Measurements from ENCODE around the gene PHF19. TPM values are rescaled to one million over a fixed set of nuclear protein-coding genes. Genes with fewer than 3 reads are reported as not detected.

PHF19 gene
- polyA plus RNA-seq, 1 of the 3 experiments (the other 2 are of a cell fraction): 33.4 TPM

DNA sequence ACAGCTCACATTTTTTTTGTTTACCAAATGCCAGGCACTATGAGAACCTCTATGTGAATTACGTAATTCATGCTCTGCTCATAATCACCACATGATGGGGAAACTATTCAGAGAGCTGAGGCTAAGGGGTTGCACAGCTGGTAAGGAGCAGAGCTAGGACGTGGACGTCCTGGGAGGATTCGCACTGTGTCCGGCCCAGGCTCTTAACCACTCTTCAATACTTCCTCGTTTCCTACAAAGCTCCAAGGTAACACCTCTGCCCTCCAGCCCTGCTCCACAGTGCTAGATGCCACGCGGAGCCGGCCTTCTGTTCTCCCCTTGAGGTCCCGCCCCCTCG is 8.7 kb downstream of the PHF19 start:
- no peak for DNase-seq

DNA sequence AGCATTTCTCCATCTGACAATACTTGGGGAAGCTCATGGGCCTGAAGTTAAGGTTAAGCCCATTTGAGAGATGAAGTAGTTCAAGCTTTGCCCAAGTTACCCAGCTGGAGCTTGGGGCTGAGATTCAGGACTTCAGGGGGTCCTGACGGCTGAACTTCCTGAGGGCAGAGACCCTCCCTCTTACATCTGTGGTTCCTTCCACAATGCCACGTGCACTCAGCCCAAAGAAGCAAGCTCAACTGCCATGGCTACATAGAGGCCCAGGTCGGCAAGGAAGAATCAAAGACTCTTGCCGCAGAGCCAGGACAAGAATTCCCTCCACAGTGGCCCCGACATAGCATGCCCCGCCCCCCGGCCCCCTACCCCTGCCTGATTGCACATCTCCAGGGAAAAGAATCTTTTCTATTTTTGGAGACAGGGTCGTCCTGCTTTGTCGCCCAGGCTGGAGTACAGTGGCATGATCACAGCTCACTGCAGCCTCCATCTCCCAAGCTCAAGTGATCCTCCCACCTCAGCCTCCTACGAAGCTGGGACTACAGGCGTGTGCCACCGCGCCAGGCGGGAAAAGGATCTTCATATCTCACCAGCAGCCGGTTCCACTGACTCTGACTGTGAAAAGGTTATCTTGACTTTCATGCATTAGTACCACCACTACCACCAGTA is 9.2 kb downstream of the PHF19 start:
- H3K4me2 ChIP-seq: no peak overlapping the region
- no peaks in the 10 kb centered on the region for H3K79me2 ChIP-seq (ENCODE audit: insufficient read depth)
- CTCF ChIA-PET: interaction anchor here (1.5 kb wide), 1 partner anchor 112 kb away, joined by 5 read pairs; no protein-coding TSS in a partner anchor
- no peak overlapping the region for H3K27ac ChIP-seq (ENCODE audit: low read depth in 2 of 2, low read length in 1 of 2)
- DNase-seq: no peak
- peaks cover 16 to 38% of the 10 kb centered on the region in 2 experiments for H3K36me3 ChIP-seq (replicated peaks in 1 of 2; ENCODE audit: control insufficient read depth in 1 of 2, insufficient read depth in 2 of 2, low read length in 1 of 2)
- 95% methylated on average over 9 of the region's 15 CpGs for WGBS (ENCODE audit: low lambda C conversion rate)
- POLR2A ChIA-PET: interaction anchor here (0.7 kb wide), 1 partner anchor 114 kb away, joined by 3 read pairs; no protein-coding TSS in a partner anchor
- H3K27me3 ChIP-seq (ENCODE audit: insufficient read depth): no peaks in the 10 kb centered on the region
- H3K4me3 ChIP-seq (ENCODE audit: low read depth in 2 of 2, low read length in 1 of 2): no peak overlapping the region
- H3K9me2 ChIP-seq: no peaks in the 10 kb centered on the region
- H4K20me1 ChIP-seq (ENCODE audit: insufficient read depth): no peaks in the 10 kb centered on the region
- H3K4me1 ChIP-seq (ENCODE audit: control insufficient read depth in 1 of 2, insufficient read depth in 2 of 2, low read depth in 1 of 2, low read length in 1 of 2): no peaks in the 10 kb centered on the region
- H3K9me3 ChIP-seq: no peaks in the 10 kb centered on the region
- no peak overlapping the region for H3K9ac ChIP-seq
- H2AFZ ChIP-seq (ENCODE audit: low read depth): no peak overlapping the region
- no peak for TF ChIP-seq EP300 (IDR thresholded peaks at IDR 0.05; ENCODE audit: borderline replicate concordance in 1 of 2, low read depth in 1 of 2, low read length in 1 of 2)
- TF ChIP-seq YY1 (IDR thresholded peaks at IDR 0.05; ENCODE audit: low read depth): no peak
- no peak for TF ChIP-seq EZH2phosphoT487 (IDR thresholded peaks at IDR 0.05; ENCODE audit: borderline replicate concordance, low read depth)
- no peak for TF ChIP-seq TAF1 (IDR thresholded peaks at IDR 0.05; ENCODE audit: borderline replicate concordance, low read depth, low read length)
- no peak for TF ChIP-seq RXRA (IDR thresholded peaks at IDR 0.05; ENCODE audit: borderline replicate concordance, low read depth)
- TF ChIP-seq, protein P1, sequence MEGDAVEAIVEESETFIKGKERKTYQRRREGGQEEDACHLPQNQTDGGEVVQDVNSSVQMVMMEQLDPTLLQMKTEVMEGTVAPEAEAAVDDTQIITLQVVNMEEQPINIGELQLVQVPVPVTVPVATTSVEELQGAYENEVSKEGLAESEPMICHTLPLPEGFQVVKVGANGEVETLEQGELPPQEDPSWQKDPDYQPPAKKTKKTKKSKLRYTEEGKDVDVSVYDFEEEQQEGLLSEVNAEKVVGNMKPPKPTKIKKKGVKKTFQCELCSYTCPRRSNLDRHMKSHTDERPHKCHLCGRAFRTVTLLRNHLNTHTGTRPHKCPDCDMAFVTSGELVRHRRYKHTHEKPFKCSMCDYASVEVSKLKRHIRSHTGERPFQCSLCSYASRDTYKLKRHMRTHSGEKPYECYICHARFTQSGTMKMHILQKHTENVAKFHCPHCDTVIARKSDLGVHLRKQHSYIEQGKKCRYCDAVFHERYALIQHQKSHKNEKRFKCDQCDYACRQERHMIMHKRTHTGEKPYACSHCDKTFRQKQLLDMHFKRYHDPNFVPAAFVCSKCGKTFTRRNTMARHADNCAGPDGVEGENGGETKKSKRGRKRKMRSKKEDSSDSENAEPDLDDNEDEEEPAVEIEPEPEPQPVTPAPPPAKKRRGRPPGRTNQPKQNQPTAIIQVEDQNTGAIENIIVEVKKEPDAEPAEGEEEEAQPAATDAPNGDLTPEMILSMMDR (IDR thresholded peaks at IDR 0.05): no peak
- TF ChIP-seq, protein P2, sequence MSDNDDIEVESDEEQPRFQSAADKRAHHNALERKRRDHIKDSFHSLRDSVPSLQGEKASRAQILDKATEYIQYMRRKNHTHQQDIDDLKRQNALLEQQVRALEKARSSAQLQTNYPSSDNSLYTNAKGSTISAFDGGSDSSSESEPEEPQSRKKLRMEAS (IDR thresholded peaks at IDR 0.05; ENCODE audit: low read depth): no peak
- TF ChIP-seq RCOR1 (IDR thresholded peaks at IDR 0.05; ENCODE audit: low read length): no peak
- H3F3A ChIP-seq (replicated peaks; ENCODE audit: insufficient read depth): peaks cover 3% of the 10 kb centered on the region

More for the DNA sequence above, 8.7 kb downstream of the PHF19 start:
- POLR2A ChIA-PET: interaction anchor here (0.7 kb wide), 1 partner anchor 113 kb away, joined by 3 read pairs; no protein-coding TSS in a partner anchor
- Histone ChIP-seq H3K9me3 (no peaks in the 10 kb centered on the region), H3K27me3 (ENCODE audit: insufficient read depth) (no peaks in the 10 kb centered on the region), H3K79me2 (ENCODE audit: insufficient read depth) (no peaks in the 10 kb centered on the region), H4K20me1 (ENCODE audit: insufficient read depth) (no peaks in the 10 kb centered on the region), H3K9ac (no peak overlapping the region), H3K4me1 (ENCODE audit: control insufficient read depth in 1 of 2, insufficient read depth in 2 of 2, low read depth in 1 of 2, low read length in 1 of 2) (no peaks in the 10 kb centered on the region), H3K27ac (ENCODE audit: low read depth in 2 of 2, low read length in 1 of 2) (no peak overlapping the region), H3F3A (replicated peaks; ENCODE audit: insufficient read depth) (peaks cover 3% of the 10 kb centered on the region), H3K36me3 (replicated peaks in 1 of 2; ENCODE audit: control insufficient read depth in 1 of 2, insufficient read depth in 2 of 2, low read length in 1 of 2) (peaks cover 21 to 40% of the 10 kb centered on the region in 2 experiments), H3K9me2 (no peaks in the 10 kb centered on the region), H3K4me3 (ENCODE audit: low read depth in 2 of 2, low read length in 1 of 2) (no peak overlapping the region), H2AFZ (ENCODE audit: low read depth) (no peak overlapping the region), H3K4me2 (no peak overlapping the region)
- TF ChIP-seq, protein P2 (IDR thresholded peaks at IDR 0.05; ENCODE audit: low read depth): no peak
- TF ChIP-seq GABPA (IDR thresholded peaks at IDR 0.05; ENCODE audit: low read depth): no peak
- TF ChIP-seq, protein P3, sequence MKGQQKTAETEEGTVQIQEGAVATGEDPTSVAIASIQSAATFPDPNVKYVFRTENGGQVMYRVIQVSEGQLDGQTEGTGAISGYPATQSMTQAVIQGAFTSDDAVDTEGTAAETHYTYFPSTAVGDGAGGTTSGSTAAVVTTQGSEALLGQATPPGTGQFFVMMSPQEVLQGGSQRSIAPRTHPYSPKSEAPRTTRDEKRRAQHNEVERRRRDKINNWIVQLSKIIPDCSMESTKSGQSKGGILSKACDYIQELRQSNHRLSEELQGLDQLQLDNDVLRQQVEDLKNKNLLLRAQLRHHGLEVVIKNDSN (IDR thresholded peaks at IDR 0.05; ENCODE audit: borderline replicate concordance, low read depth): no peak
- TF ChIP-seq NRF1 (IDR thresholded peaks at IDR 0.05; ENCODE audit: low read depth, low read length): no peak
- TF ChIP-seq FOSL2 (IDR thresholded peaks at IDR 0.05; ENCODE audit: borderline replicate concordance, low read depth): no peak
- TF ChIP-seq, protein P4, sequence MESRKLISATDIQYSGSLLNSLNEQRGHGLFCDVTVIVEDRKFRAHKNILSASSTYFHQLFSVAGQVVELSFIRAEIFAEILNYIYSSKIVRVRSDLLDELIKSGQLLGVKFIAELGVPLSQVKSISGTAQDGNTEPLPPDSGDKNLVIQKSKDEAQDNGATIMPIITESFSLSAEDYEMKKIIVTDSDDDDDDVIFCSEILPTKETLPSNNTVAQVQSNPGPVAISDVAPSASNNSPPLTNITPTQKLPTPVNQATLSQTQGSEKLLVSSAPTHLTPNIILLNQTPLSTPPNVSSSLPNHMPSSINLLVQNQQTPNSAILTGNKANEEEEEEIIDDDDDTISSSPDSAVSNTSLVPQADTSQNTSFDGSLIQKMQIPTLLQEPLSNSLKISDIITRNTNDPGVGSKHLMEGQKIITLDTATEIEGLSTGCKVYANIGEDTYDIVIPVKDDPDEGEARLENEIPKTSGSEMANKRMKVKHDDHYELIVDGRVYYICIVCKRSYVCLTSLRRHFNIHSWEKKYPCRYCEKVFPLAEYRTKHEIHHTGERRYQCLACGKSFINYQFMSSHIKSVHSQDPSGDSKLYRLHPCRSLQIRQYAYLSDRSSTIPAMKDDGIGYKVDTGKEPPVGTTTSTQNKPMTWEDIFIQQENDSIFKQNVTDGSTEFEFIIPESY (IDR thresholded peaks at IDR 0.05; ENCODE audit: borderline replicate concordance, low read depth): no peak
- TF ChIP-seq GATA2 (CRISPR knock-in tag; IDR thresholded peaks at IDR 0.05): no peak
- TF ChIP-seq, protein P5, sequence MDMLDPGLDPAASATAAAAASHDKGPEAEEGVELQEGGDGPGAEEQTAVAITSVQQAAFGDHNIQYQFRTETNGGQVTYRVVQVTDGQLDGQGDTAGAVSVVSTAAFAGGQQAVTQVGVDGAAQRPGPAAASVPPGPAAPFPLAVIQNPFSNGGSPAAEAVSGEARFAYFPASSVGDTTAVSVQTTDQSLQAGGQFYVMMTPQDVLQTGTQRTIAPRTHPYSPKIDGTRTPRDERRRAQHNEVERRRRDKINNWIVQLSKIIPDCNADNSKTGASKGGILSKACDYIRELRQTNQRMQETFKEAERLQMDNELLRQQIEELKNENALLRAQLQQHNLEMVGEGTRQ (IDR thresholded peaks at IDR 0.05; ENCODE audit: borderline replicate concordance, low read depth, low read length): no peak
- no peak for TF ChIP-seq RAD21 (IDR thresholded peaks at IDR 0.05; ENCODE audit: low read length)
- TF ChIP-seq MEF2A (IDR thresholded peaks at IDR 0.05; ENCODE audit: borderline replicate concordance, low read depth): no peak
- CTCF ChIA-PET: interaction anchor here (1.5 kb wide), 1 partner anchor 112 kb away, joined by 5 read pairs; no protein-coding TSS in a partner anchor
- 93% methylated on average over 9 of the region's 11 CpGs for WGBS (ENCODE audit: low lambda C conversion rate)
